Chondrocyte (in vitro differentiated cells): ENCODE data around the gene AK5. TPM values are rescaled to one million over a fixed set of nuclear protein-coding genes. Genes with fewer than 3 reads are reported as not detected.
A peak's percentile ranks its signal among the peaks of the same experiment; 100 is the strongest.
"Not testable (repeated sequence)": the region's sequence is repeated elsewhere in the genome, so short reads cannot be mapped to it uniquely, and the experiment has no call there.

Experiments
- DNase-seq: peaks from one replicate; pipeline ENCODE4 v3.0.0; 2021; ENCODE audit warnings: mixed read lengths, low spot score
- H3K27ac Mint-ChIP-seq: one replicate; pipeline ENCODE4 v1.8.0; 2021; ENCODE audit warnings: mild to moderate bottlenecking, moderate library complexity, mixed read lengths; ENCODE audit not compliant: unreplicated experiment
- H3K27me3 Mint-ChIP-seq: 2 replicates; pipeline ENCODE4 v1.8.0; 2021; ENCODE audit warnings: low read depth, mixed read lengths
- H3K36me3 Mint-ChIP-seq: 2 replicates; pipeline ENCODE4 v1.8.0; 2021; ENCODE audit warnings: low read depth, mixed read lengths
- H3K4me1 Mint-ChIP-seq: 2 replicates; pipeline ENCODE4 v1.8.0; 2021; ENCODE audit warnings: low read depth, mild to moderate bottlenecking, mixed read lengths
- H3K4me3 Mint-ChIP-seq: one replicate; pipeline ENCODE4 v1.8.0; 2021; ENCODE audit warnings: mild to moderate bottlenecking, moderate library complexity, mixed read lengths; ENCODE audit not compliant: unreplicated experiment
- H3K9me3 Mint-ChIP-seq: 2 replicates; pipeline ENCODE4 v1.8.0; 2021; ENCODE audit warnings: low read depth, mixed read lengths
- CTCF ChIP-seq: fragments of 200-600 bp; sonication (generic); IDR thresholded peaks from 2 replicates; pipeline ENCODE4 v1.5.0; 2021; ENCODE audit warnings: antibody characterized with exemption, mild to moderate bottlenecking, moderate library complexity
- total RNA-seq: library from RNA; stranded (reverse); gene quantifications from 3 replicates; pipeline ENCODE4 v1.2.1, GENCODE V29; 2021

The AK5 gene
- total RNA-seq, 1 donor from 2014 or later: 6.2 TPM

DNA sequence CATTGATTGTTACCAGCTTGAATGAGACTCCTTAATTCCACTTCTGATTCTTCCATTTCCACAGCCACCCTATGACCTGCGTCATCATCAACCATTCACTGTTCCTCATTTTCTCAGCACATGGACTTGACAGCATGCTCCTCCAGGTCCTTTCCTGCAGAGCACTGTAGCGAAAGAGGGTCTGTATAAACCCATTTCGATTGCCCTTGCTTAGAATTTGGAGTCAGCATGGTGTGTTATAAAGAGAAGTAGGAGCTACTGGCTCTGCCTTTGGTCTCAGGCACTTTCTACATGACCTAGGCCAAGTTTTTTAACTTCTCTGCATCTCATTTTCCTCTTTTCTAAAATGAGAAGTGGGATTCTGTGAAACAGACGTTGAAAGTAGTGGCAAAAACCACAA, 133.8 kb downstream of the AK5 start:
- Mint-ChIP-seq H3K27ac (no peak overlapping the region), H3K27me3 (no peaks in the 10 kb centered on the region), H3K4me3 (no peak overlapping the region), H3K9me3 (peaks cover 4% of the 10 kb centered on the region), H3K4me1 (peaks cover 25% of the 10 kb centered on the region), H3K36me3 (peaks cover 6% of the 10 kb centered on the region)
- DNase-seq: no peak
- TF ChIP-seq CTCF: no peak

- DNase-seq: no peak
- TF ChIP-seq CTCF: peak; percentile 69
- peaks cover 37% of the 10 kb centered on the region for H3K4me1 Mint-ChIP-seq
Measured at GRCh38 chr1:77416692-77417450, 135.1 kb downstream of the AK5 start.

DNA sequence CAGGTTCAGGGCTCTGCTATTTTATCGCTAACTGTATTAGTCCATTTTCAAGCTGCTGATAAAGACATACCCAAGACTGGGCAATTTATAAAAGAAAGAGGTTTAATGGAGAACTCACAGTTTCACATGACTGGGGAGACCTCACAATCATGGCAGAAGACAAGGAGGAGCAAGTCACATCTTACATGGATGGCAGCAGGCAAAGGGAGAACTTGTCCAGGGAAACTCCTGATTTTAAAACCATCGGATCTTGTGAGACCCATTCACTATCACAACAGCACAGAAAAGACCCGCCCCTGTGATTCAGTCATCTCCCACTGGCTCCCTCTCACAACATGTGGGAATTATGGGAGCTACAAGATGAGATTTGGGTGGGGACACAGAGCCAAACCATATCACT, 136.2 kb downstream of the AK5 start:
- not testable (repeated sequence) for H3K27me3 Mint-ChIP-seq, H3K36me3 Mint-ChIP-seq, H3K4me3 Mint-ChIP-seq, H3K9me3 Mint-ChIP-seq, DNase-seq, H3K27ac Mint-ChIP-seq
- peaks cover 32% of the 10 kb centered on the region for H3K4me1 Mint-ChIP-seq

More at GRCh38 chr1:77416692-77417450, 135.1 kb downstream of the AK5 start:
- H3K4me3 Mint-ChIP-seq: no peak overlapping the region
- H3K9me3 Mint-ChIP-seq: peaks cover 4% of the 10 kb centered on the region
- no peaks in the 10 kb centered on the region for H3K27me3 Mint-ChIP-seq
- no peak overlapping the region for H3K27ac Mint-ChIP-seq
- peaks cover 4% of the 10 kb centered on the region for H3K36me3 Mint-ChIP-seq

GRCh38 chr1:77421504-77422233, 139.8 kb downstream of the AK5 start:
- DNase-seq: no peak
- Mint-ChIP-seq H3K4me1 (peaks cover 40% of the 10 kb centered on the region), H3K9me3 (peaks cover 25% of the 10 kb centered on the region), H3K36me3 (peaks cover 8% of the 10 kb centered on the region), H3K27ac (no peak overlapping the region), H3K27me3 (no peaks in the 10 kb centered on the region), H3K4me3 (no peak overlapping the region)
- no peak for TF ChIP-seq CTCF

- no peak for TF ChIP-seq CTCF
- no peak for DNase-seq
- no peak overlapping the region for H3K4me3 Mint-ChIP-seq
- H3K9me3 Mint-ChIP-seq: peaks cover 32% of the 10 kb centered on the region
- H3K36me3 Mint-ChIP-seq: peaks cover 4% of the 10 kb centered on the region
- H3K27me3 Mint-ChIP-seq: no peaks in the 10 kb centered on the region
- no peak overlapping the region for H3K27ac Mint-ChIP-seq
- H3K4me1 Mint-ChIP-seq: peaks cover 35% of the 10 kb centered on the region
Measured at GRCh38 chr1:77424236-77424635, 142.4 kb downstream of the AK5 start.
